ENCODE measurements around the gene TTC7B.

TTC7B gene

GRCh38 chr14:90642244-90642717 lies 173.9 kb downstream of the TTC7B start:
- no peak for DNase-seq

DNA sequence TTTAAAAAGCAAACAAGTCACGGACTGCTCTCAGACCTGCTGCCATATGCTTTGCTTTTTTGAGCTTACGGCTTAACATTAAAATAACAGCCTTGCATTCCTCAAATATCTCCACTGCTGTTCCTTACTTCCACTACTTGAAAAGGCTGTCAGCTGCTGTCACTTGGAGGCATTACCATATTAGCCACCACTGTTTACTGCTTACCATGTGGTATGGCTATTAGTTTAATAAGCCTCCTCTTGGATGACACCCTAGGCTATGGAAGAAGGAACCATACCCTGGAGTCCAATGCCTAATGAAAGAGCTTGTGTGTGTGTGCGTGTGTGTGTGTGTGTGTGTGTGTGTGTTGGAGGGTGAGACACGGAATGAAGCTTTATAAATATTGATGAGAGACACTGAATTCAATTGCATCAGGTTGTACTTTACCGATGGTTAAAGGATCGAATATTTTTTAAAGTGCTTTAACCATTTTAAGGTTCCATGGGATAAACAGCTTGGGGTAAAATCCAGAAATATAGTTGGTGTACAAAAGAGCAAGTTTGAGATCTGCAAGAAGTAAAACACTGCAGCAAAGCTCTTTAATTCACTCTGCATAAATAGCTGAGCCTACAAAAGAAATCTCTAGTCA lies 174.5 kb downstream of the TTC7B start:
- no peak for DNase-seq

DNA sequence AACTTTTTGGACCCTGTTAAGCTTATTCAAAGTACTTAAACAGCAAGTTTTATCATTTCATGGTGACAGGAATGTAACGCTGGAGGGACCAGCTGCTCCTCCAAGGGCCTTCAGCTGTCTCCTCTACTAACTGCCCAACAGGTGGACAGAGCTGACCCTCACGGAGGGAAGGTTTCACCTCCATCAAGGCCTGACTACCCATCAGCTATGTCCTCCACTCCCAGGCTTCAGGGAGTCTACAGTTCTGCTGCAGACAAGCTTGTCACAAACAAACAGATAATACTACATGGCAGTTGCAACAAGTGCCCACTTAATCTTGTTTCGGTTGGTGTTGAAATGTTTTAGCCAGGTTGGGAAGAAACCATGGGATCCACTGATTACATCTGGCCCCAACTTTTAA lies 175.1 kb downstream of the TTC7B start:
- no peak for DNase-seq

GRCh38 chr14:90639641-90640040 lies 176.6 kb downstream of the TTC7B start:
- DNase-seq, result no peak

DNA sequence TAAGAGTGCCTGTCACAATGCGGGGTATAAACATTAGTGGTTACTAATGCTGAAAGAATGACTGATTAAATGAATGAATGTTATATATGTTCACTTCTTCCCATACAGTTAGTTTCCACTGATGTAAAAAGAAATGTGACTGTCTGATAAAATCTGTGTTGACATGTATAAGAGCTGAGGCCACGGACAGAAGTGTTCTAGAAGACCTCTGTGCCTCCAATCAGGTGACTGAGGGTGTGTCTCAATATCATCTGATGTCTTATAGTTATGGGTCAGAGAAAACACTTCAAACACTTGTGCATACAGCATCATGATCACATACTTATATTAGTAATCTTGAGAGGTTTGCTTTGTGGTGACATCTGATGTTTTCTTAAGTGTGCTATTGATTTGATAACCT lies 183.4 kb downstream of the TTC7B start:
- DNase-seq, result no peak

DNA sequence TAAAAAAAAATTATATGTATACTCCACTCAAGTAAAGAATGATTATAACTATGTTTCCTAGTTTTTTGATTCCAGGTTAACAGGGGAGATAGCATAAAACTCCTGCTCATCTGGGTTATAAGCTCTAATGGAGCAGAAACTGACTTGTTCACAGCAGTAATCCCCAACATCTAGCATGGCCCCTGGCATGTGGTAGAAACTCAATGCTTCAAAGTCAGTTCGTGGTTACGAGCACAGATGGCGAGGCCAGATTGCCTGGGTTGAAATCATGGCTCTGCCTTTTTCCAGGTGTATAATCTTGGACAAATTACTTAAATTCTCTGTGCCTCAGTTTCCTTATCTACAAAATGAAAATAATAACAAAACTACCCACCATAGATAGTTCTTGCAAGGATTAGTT lies 183.8 kb downstream of the TTC7B start:
- DNase-seq, result no peak

- DNase-seq, result no peak
Observed at GRCh38 chr14:90630171-90630806, 185.9 kb downstream of the TTC7B start.

DNA sequence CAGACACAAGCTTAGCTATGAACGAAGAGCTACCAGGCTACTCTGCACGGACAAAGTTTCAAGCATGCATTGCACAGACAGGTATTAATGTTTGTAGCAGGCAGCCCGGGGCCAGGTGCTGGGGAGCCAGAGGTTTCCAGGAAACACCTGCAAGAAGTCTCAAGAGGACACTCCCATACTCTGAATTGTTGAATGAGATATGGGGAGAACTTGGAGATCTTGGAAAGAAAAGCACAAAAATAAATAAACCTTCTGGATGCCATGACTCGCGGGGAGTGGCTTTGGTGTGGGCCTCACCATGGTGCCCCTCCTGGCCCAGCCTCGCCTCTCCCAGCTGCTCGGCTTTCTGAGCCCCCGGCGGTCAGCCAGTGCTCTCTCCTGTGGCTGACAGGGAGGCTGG lies 186.8 kb downstream of the TTC7B start:
- DNase-seq, result no peak

- no peak for DNase-seq
Observed at GRCh38 chr14:90628825-90629224, 187.4 kb downstream of the TTC7B start.

GRCh38 chr14:90627478-90627877 lies 188.8 kb downstream of the TTC7B start:
- no peak for DNase-seq

- DNase-seq, result no peak
Observed at GRCh38 chr14:90626550-90626949, 189.7 kb downstream of the TTC7B start.

DNA sequence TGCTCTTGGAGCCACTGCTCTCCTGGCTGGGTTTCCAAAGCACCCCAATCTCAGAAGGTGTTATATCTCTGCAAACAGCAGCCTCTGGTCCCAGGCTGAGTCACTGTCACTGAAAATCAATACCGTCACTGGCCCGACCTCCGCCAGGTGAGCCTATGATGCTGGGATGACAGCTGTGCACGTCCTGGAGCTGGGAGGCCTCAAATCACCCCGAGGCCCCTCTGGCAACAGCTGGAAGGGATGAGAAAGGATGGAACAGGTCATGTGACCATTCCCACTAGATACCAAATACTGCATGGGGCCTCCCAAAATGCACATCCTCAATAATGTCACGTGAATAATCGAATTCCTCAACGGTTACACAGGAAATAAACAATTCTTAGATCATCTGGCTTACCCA lies 190.8 kb downstream of the TTC7B start:
- DNase-seq, result no peak

DNA sequence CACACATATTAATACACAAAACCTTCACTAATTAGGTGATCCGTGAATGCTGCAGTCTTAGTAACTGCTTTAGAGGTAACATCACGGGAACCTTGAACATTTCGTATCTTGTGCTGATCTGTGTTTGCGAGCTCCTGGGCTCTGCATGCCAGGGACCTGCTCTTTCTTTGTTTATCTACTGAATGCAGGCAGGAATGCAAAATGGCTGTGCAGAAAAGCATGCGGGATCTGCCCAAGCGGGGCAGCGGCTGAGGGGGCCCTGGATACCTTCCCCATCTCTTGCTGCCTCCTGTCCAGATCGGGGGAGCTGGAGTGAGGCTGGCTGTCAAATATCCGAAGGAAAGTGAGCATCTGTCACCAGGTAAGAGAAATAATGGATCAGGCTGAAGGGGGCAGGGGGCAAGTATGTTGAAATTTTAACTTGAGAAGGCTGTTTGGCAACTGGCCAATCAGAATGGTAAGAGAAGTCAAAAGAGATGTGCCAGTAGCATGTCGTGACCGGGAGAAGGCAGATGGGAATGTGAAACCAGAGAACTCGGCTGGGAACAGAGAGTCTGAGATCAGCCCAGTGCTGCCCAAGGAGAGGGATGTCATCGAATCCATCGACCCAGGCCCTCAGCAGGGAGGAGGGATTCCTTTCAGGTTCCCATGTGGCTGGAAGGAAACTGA lies 191.4 kb downstream of the TTC7B start:
- no peak for DNase-seq

DNA sequence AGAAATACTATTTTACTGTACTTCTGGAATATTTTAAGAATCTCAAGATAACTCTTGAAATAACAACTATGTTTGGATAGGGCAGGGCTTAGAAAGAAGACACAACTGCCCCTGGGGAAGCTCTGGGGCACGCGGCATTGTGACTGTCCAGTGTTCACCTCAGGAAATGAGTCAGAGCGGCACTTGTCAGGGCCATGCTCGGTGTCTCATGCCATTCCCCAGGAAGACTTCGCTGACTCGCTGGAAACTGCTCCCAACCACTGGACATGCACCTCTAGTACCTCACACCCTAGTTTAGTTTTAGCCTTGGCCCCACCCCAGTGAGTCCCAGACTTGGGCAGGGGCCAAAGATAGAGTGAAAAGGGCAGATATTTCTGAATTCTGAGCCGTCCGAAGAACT lies 192.0 kb downstream of the TTC7B start:
- no peak for DNase-seq

- DNase-seq, result no peak
Observed at GRCh38 chr14:90621201-90621600, 195.0 kb downstream of the TTC7B start.

DNA sequence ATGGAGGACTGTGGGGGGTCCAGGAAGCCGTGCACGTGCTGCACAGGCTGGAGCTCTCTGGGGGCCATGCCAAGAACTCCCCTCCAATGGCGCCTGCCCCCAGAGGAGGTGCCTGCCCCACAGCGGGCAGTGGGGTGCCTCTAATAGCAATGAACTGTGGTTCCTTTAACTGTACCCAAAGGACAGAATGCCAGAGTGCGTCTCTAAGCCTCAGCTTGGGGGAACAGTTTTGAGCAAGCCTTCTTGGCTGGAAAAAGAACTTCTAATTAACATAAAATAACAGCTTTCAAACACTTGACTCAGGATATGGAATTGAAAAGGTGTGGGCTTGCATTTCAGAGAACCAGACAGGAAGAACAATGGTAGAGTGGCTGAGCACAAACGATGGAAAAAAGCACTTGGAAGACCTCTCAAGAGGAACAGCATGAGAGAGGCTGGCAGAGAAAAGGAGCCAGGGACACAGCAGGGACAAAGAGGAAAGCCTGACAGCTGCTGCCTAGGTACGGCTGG lies 195.6 kb downstream of the TTC7B start:
- no peak for DNase-seq

DNA sequence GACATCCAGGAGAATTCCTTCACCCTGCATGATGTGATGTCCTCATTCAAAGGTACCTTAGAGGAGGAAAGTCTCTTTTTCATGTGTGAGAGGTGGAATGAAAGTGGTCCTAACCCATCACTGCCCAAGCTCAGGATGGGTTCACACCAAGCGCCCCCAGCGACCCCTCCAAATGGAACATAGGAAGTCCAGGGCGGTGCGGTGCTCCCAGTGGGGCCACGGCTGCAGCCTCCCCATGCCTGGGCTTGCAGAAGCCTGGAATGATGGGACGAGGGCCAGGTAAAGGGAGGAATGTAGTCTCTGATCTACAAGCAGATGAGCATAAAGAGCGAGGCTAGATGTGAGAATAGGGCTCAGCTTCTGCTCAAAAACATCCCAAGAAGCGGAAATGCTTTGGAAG lies 196.3 kb downstream of the TTC7B start:
- DNase-seq, result no peak

DNA sequence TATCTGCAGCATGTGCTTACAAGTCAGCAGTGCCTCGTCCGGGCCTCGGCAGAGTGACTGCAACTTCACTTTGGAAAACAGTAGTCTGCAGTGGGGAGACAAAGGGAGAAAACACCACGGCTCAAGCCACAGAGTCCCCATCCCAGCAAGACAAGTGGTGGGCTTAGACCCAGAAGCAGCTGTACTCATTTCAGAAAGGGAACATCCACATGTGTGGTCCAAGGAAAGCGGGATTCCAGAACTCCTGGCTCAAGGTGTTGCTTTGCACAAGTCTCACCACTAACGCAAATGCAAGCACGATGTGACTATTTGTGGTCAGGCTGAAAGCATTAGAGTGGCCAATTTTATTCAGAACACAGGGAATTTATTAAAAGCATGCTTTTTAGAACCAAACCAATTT lies 198.3 kb downstream of the TTC7B start:
- no peak for DNase-seq

DNA sequence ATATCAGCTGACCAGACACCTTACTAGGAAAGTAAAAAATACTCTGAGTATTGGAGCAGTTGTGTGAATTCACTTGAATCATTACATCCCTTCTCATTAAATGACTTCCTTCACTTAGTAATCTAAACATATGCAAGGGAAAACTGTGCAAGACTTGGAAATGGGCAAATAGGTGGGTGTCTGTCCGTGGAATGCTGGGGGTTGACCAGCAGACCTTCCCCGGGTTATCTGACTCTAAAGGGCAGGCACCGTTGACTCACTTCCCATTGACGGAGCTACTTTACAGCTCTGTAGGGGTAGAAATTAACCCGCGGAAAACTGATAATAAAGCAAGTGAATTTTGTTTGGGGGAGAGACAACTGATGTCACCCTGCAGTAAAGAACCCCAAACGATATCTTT lies 199.3 kb downstream of the TTC7B start:
- no peak for DNase-seq

- DNase-seq, result no peak
Observed at GRCh38 chr14:90616313-90616712, 199.9 kb downstream of the TTC7B start.

GRCh38 chr14:90615517-90616060 lies 200.6 kb downstream of the TTC7B start:
- DNase-seq, result no peak

- DNase-seq, result no peak
Observed at GRCh38 chr14:90614696-90615516, 201.3 kb downstream of the TTC7B start.

DNA sequence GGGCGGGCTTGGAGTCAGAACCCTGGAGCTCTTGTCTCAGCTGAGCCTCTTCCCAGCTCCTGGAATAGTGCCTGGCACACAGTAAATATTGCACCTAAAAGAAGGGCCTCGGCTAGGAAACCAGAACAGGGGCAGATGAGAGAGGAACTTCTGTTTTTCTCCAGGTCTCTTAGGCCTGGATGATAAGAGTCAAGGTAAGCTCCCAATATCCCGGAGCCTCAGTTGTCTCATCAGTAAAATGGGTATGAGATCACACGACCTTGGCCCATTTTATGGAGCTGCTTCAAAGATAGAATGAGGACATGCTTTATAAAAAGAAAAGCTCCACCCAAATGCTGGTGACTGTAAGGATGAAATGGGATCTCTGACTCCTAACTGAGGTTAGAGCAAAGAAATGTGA lies 202.2 kb downstream of the TTC7B start:
- no peak for DNase-seq

All from activated CD4-positive, CD25-positive, alpha-beta regulatory T cell (primary cell).